Left renal pelvis (tissue), 4 donors: ENCODE measurements around the gene DDX21. TPM values are rescaled to one million over a fixed set of nuclear protein-coding genes. Genes with fewer than 3 reads are reported as not detected.

ENCODE experiments used
- polyA plus RNA-seq, 4 donors: library from polyadenylated mRNA; unstranded; fragments of 120-200 nt; gene quantifications; one replicate each; pipeline ENCODE4 v1.2.1, GENCODE V29; 2013; ENCODE audit not compliant: insufficient read length in 4 of 4

DDX21 gene
- polyA plus RNA-seq, 4 donors = 42.5 to 65.1 (median 55.7) TPM

Other genes starting within 250 kb of the DDX21 start
- gene CCAR1, start 234.9 kb upstream of the DDX21 start, polyA plus RNA-seq = 100 to 1,000 TPM in 3 of 4 donors, 10 to 100 TPM in 1; 98.3 to 199 (median 188) TPM
- gene STOX1, start 128.6 kb upstream of the DDX21 start, polyA plus RNA-seq = 10 to 100 TPM in 2 of 4 donors, 1 to 10 TPM in 2; 6.2 to 14.7 (median 10.5) TPM
- 10 to 100 TPM; 60.7 to 74.6 (median 66.1) TPM for gene DDX50, start 54.9 kb upstream of the DDX21 start, polyA plus RNA-seq
- 10 to 100 TPM; 29.9 to 39.0 (median 36.1) TPM for gene KIFBP, start 32.6 kb downstream of the DDX21 start, polyA plus RNA-seq
- gene SRGN, start 131.9 kb downstream of the DDX21 start, polyA plus RNA-seq = 10 to 100 TPM; 17.7 to 45.6 (median 22.4) TPM
- 100 to 1,000 TPM in 1 of 4 donors, 10 to 100 TPM in 3; 65.7 to 110 (median 87.0) TPM for gene VPS26A, start 168.0 kb downstream of the DDX21 start, polyA plus RNA-seq
- gene SUPV3L1, start 224.1 kb downstream of the DDX21 start, polyA plus RNA-seq = 10 to 100 TPM; 32.8 to 45.0 (median 40.8) TPM